Measurements from ENCODE around the gene HMGB3.

- TF ChIP-seq CTCF (IDR thresholded peaks at IDR 0.05) (no peak), POLR2A (IDR thresholded peaks at IDR 0.05) (no peak)
These were observed 41.6 kb upstream of the HMGB3 start for GRCh38 chrX:150941580-150941979.

Data from transverse colon (tissue), 3 donors.